Measurements from ENCODE around the gene EDA. TPM values are rescaled to one million over a fixed set of nuclear protein-coding genes. Genes with fewer than 3 reads are reported as not detected.

EDA gene
- total RNA-seq, 1 experiment from 2014 or later: 1.1 TPM

- in situ Hi-C loops (cut with HindIII; ENCODE audit: low pct_unique_long_range_greater_than_20kb, low sequenced_read_pairs): no loop called here
Observed at GRCh38 chrX:69876221-69876620, 260.3 kb downstream of the EDA start.

DNA sequence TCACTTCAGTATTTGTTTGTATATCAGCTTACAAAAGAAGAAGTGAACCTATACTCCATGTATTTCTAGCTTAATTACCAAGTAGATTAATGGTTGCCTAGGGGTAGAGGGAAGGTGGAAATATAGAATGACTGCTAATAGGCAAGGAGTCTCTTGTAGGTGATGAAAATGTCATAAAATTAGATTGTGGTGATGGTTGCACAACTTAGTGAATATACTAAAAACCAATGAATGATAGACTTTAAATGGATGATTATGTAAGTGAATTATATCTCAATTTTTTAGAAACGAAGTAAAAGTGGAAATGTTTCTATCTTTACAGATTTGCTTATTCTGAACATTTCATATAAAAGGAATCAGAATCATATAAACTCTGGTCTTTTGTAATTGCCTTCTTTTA, 268.3 kb downstream of the EDA start:
- no peak for DNase-seq (ENCODE audit: low read depth, low spot score)
- in situ Hi-C loops (cut with HindIII; ENCODE audit: low pct_unique_long_range_greater_than_20kb, low sequenced_read_pairs): no loop called here

More at GRCh38 chrX:69876221-69876620, 260.3 kb downstream of the EDA start:
- no peak for DNase-seq (ENCODE audit: low read depth, low spot score)

DNA sequence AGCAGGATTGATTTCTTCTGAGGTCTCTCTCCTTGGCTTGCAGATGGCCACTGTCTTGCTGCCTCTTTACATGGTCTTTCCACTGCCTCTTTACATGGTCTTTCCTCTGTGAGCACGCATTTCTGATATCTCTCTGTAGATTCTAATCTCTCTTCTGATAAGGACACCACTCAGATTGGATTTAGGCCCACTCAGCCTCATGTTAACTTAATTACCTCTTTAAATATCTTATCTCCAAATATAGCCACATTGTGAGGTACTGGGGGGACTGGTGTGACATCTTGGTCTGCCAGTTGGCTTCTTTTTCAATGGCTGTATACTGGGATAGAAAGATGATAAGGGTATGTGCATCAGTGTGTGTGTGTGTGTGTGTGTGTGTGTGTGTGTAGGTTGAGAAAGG, 280.1 kb downstream of the EDA start:
- DNase-seq (ENCODE audit: low read depth, low spot score): no peak
- in situ Hi-C loops (cut with HindIII; ENCODE audit: low pct_unique_long_range_greater_than_20kb, low sequenced_read_pairs): no loop called here

DNA sequence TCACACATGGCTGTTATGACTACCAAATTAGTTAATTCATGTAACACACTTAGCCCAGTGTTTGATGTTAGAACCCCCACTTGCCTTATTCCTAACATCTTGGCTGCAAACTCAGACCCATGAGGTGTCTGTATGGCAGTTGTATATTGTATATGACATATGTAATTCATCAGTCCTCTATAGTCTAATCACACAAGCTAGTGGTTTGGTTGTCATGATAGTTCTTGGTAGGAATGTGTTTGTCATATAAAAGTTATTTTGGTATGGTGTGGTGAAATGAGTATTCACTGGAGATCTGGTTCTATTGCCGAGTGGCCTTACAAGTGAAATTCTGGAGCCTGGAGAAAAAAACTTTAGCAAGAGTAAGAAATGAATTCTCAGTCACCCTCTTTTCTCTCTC, 284.6 kb downstream of the EDA start:
- no peak for DNase-seq (ENCODE audit: low read depth, low spot score)
- in situ Hi-C loops (cut with HindIII; ENCODE audit: low pct_unique_long_range_greater_than_20kb, low sequenced_read_pairs): no loop called here

- no peak for DNase-seq (ENCODE audit: low read depth, low spot score)
- in situ Hi-C loops (cut with HindIII; ENCODE audit: low pct_unique_long_range_greater_than_20kb, low sequenced_read_pairs): no loop called here
Observed at GRCh38 chrX:69906447-69906846, 290.5 kb downstream of the EDA start.

DNA sequence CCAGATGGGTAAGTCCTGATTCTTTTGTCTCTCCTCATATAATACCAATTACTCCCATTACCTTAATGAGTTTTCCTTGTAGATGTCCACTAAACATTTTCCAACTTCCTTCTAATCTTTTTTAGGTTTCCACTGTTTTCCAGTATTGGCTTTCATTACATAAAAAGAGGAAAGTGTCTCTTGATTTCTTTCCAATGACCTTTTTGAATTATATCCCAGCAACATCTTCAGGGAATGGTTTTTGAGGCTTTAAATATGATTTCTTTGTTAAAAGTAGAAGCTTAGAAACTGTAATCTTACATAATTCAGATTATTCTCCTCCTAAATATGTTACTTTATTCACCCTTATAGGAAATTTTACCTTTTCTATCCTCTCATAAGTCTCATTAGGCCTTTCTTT, 298.9 kb downstream of the EDA start:
- in situ Hi-C loops (cut with HindIII; ENCODE audit: low pct_unique_long_range_greater_than_20kb, low sequenced_read_pairs): no loop called here

GRCh38 chrX:69919749-69920148, 303.8 kb downstream of the EDA start:
- DNase-seq (ENCODE audit: low read depth, low spot score): no peak
- in situ Hi-C loops (cut with HindIII; ENCODE audit: low pct_unique_long_range_greater_than_20kb, low sequenced_read_pairs): no loop called here

More for the DNA sequence above, 298.9 kb downstream of the EDA start:
- DNase-seq (ENCODE audit: low read depth, low spot score): no peak

DNA sequence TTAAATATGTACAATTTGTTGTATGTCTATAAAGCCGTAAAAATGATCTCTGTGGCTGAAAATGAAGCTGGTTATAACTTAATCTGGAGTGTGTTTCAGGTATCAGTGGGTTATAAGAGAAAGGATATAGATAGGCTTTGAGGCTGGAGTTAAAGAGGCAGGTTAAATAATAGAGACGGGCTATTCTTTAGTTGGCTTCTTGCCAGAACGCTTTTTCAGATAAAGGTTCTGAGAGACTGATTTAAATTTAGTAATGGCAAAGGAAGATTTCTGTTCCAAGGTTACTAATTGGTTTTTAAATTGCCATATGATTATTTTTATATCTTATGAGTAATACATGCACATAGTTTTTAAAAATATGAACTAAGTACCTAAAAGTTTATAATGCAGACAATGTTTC, 316.4 kb downstream of the EDA start:
- DNase-seq (ENCODE audit: low read depth, low spot score): no peak
- in situ Hi-C loops (cut with HindIII; ENCODE audit: low pct_unique_long_range_greater_than_20kb, low sequenced_read_pairs): no loop called here

DNA sequence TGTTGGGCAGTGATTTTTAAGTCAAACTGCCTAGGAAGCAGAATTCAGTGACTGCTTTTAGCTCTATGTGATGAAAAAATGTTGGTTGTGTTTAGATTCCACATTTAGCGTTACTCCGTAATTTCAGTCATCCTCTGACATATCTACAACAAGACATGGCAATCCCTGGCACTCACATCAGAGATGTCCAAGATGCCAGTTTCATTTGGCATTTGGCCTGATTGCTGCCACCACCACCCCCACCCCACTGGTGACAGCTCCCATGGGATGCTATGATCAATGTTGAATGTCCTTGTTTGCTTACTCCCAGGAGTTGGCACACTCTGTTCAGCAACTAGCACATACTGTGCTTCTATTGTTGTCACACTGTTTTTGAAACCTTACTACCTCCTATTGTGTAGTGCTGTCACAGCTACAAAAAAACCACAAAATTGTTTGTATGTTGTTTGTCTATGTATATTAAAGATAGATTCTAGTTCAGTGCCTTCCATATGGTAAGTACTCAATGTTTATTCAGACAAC, 332.4 kb downstream of the EDA start:
- DNase-seq (ENCODE audit: low read depth, low spot score): no peak
- in situ Hi-C loops (cut with HindIII; ENCODE audit: low pct_unique_long_range_greater_than_20kb, low sequenced_read_pairs): no loop called here

DNA sequence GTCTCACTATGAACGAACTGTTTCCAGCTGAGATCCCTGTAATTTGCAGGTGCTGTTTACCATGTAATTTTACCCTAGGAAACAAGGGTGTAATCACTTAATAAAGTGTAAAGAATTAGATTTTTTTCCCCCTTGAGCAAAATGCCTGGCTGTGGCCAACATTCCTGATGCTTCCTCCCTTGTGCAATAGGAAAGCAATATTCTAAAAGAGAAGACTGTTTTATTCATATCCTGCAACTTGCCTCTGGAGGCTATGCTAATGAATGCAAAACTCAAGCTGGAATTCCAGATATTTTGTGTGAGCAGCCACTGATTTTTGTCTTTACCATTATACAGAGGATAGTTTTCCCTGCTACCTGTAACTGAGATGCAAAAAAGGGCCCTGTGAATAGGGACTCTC, 335.8 kb downstream of the EDA start:
- in situ Hi-C loops (cut with HindIII; ENCODE audit: low pct_unique_long_range_greater_than_20kb, low sequenced_read_pairs): no loop called here
- no peak for DNase-seq (ENCODE audit: low read depth, low spot score)

- in situ Hi-C loops (cut with HindIII; ENCODE audit: low pct_unique_long_range_greater_than_20kb, low sequenced_read_pairs): no loop called here
- DNase-seq (ENCODE audit: low read depth, low spot score): no peak
Observed at GRCh38 chrX:69959712-69960111, 343.8 kb downstream of the EDA start.

GRCh38 chrX:69961365-69962072, 345.6 kb downstream of the EDA start:
- in situ Hi-C loops (cut with HindIII; ENCODE audit: low pct_unique_long_range_greater_than_20kb, low sequenced_read_pairs): no loop called here
- no peak for DNase-seq (ENCODE audit: low read depth, low spot score)

DNA sequence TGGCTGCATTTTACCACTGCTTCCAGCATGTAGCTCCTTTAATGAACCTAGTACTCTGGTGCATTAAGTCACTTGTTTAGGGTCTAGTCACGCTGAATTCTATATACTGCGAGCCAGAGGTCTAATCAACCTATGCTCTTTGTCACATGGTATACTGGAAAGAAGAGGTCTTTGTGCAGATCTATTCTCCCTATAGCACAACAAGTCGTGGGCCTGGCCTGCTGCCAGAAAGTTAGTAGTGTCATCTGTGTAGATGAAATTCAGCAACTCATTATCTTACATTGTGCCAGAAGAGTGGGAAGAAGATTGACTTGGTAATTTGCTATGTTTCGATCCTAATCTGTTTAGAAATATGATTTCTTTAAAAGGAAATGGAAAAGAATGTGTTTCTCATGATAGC, 353.0 kb downstream of the EDA start:
- peak; percentile 82 for DNase-seq (ENCODE audit: low read depth, low spot score)
- in situ Hi-C loops (cut with HindIII; ENCODE audit: low pct_unique_long_range_greater_than_20kb, low sequenced_read_pairs): no loop called here

DNA sequence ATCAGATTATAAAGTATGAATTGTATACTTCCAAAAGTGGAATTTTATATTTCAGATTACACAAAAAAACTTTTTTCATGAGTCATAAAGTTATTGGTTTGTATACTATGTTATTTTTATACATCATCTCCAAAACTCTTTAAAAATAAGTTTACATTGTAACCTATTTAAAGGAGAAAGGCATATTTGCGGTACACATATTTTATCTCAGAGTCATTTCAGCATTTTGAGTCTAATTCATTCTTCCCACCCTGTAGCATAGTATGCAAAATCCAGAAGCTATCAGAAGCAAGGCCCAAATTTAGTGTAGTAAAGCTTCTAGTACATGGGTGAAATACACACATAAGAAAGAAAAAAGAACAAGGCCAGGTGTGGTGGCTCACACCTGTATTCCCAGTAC, 353.5 kb downstream of the EDA start:
- in situ Hi-C loops (cut with HindIII; ENCODE audit: low pct_unique_long_range_greater_than_20kb, low sequenced_read_pairs): no loop called here
- no peak for DNase-seq (ENCODE audit: low read depth, low spot score)

DNA sequence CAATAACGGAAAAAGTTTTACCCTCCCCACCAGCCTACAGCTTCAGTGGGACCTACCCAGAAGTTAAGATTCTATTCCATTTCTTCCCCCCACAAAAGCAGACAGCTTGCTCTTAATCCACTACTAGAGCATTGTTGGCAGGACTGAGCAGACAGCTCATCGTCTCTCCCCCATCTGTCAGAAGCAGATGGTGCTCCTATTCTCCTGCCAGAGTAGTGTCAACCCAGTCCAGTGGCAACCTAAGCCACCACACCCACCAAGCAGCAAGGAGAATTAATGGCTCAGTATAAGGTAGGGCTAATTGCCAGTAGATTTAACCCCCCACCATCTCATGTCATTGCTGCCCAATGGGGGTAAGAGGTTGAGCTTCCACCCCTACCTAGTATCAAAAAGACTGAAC, 371.8 kb downstream of the EDA start:
- in situ Hi-C loops (cut with HindIII; ENCODE audit: low pct_unique_long_range_greater_than_20kb, low sequenced_read_pairs): no loop called here
- DNase-seq (ENCODE audit: low read depth, low spot score): no peak

GRCh38 chrX:69988955-69989394, 373.1 kb downstream of the EDA start:
- no peak for DNase-seq (ENCODE audit: low read depth, low spot score)
- in situ Hi-C loops (cut with HindIII; ENCODE audit: low pct_unique_long_range_greater_than_20kb, low sequenced_read_pairs): no loop called here

- no peak for DNase-seq (ENCODE audit: low read depth, low spot score)
- in situ Hi-C loops (cut with HindIII; ENCODE audit: low pct_unique_long_range_greater_than_20kb, low sequenced_read_pairs): no loop called here
Observed at GRCh38 chrX:69991685-69992084, 375.8 kb downstream of the EDA start.

- peak; percentile 45 for DNase-seq (ENCODE audit: low read depth, low spot score)
- in situ Hi-C loops (cut with HindIII; ENCODE audit: low pct_unique_long_range_greater_than_20kb, low sequenced_read_pairs): no loop called here
Observed at GRCh38 chrX:69993494-69993893, 377.6 kb downstream of the EDA start.

DNA sequence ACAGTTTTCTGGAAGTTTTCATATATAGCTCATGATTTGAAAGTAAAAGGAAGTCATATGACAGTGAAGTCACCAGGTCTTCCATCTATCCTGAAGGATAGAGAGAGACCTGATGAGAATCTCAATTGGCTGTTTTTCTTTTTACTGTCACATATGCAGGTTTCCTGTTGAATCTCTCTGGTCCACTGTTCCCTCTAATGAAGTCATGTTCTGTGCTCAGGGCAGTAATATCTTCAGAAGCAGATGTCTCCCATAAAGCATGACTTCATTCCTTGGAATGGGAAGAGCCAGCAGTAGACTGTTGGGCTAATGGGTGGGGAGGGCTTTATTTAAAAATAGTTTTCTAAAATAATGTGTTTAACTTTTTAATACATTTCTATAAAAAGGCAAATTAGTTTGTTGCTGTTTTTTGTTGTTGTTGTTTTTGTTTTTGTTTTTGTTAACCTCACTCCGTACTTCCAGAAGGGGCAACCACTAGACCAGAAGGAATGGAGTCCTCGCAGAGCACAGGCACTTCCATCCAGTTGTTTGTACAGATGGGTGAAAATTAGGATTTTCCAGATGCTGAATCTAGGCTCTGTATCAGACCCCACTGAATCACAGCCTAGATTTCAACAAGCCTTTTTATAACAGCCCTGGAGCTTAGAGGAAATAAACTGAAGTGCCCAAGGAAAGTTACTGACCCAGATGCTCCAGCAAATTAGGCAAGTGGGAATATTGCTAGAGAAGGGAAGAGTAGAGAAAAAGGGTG, 379.6 kb downstream of the EDA start:
- in situ Hi-C loops (cut with HindIII; ENCODE audit: low pct_unique_long_range_greater_than_20kb, low sequenced_read_pairs): no loop called here
- DNase-seq (ENCODE audit: low read depth, low spot score): no peak

Measured in SK-MEL-5 (cell line).